B cell (primary cell): ENCODE measurements around the gene BRWD1. TPM values are rescaled to one million over a fixed set of nuclear protein-coding genes. Genes with fewer than 3 reads are reported as not detected.

Source experiments
- ATAC-seq: fragments of 200-7000 bp; cut with Tn5 transposase; one replicate; pipeline ENCODE4 v1.10.0; 2021; ENCODE audit warnings: low read depth, mild to moderate bottlenecking, moderate number of reproducible peaks, moderate library complexity
- CTCF ChIA-PET: fragments of 350-600 bp; sonication (Branson Sonifier 250); formaldehyde crosslinking; loops from one replicate; lab custom pipeline; 2021; ENCODE audit warnings: antibody characterized with exemption, inconsistent platforms; lab: Charles Lee
- POLR2A ChIA-PET: fragments of 350-600 bp; sonication (Branson Sonifier 250); formaldehyde crosslinking; loops from one replicate; lab custom pipeline; 2021; ENCODE audit warnings: antibody characterized with exemption; lab: Charles Lee
- DNase-seq: peaks from one replicate; pipeline ENCODE4 v3.0.0; 2013
- H2AFZ ChIP-seq: 2 replicates; pipeline ENCODE4 v1.6.1; 2012; ENCODE audit warnings: mild to moderate bottlenecking, low read depth, low read length; ENCODE audit not compliant: insufficient read depth, poor library complexity, severe bottlenecking
- H3K27ac ChIP-seq, 2 donors: 1 replicate in 1 of 2; 2 replicates in 1 of 2; pipeline ENCODE4 v1.5.1; 2012 to 2013; ENCODE audit warnings: low read length in 2 of 2, mild to moderate bottlenecking in 2 of 2, moderate library complexity in 1 of 2
- H3K27me3 ChIP-seq, 4 experiments: fragments of 200-600 bp in 1 of 4; sonication (generic) in 1 of 4; replicated peaks in 1 of 4; 1 replicate in 2 of 4; 2 replicates in 2 of 4; pipeline versions ENCODE4 v1.6.1 to v1.7.0; 2013 to 2016; ENCODE audit warnings: low read length in 3 of 4, mild to moderate bottlenecking in 2 of 4, mixed read lengths in 1 of 4, moderate library complexity in 1 of 4; ENCODE audit not compliant: insufficient read depth in 4 of 4, control insufficient read depth in 3 of 4; ENCODE audit errors: control extremely low read depth in 1 of 4
- H3K36me3 ChIP-seq, 2 experiments: replicated peaks in 1 of 2; 1 replicate in 1 of 2; 2 replicates in 1 of 2; pipeline versions ENCODE4 v1.6.1 to v1.7.1; 2013; ENCODE audit warnings: low read length in 1 of 2; ENCODE audit not compliant: insufficient read depth in 2 of 2, control insufficient read depth in 1 of 2; ENCODE audit errors: control extremely low read depth in 1 of 2, extremely low read depth in 1 of 2
- H3K4me1 ChIP-seq, 2 donors: fragments of 200-600 bp in 1 of 2; sonication (generic) in 1 of 2; 1 replicate in 1 of 2; 2 replicates in 1 of 2; pipeline versions ENCODE4 v1.5.1 to v1.6.1; 2013 to 2017; ENCODE audit warnings: low read length in 2 of 2; ENCODE audit not compliant: control insufficient read depth in 2 of 2, insufficient read depth in 2 of 2
- H3K4me2 ChIP-seq: replicated peaks from 2 replicates; pipeline ENCODE3; 2012; ENCODE audit warnings: mild to moderate bottlenecking, low read depth, low read length; ENCODE audit not compliant: poor library complexity, severe bottlenecking
- H3K4me3 ChIP-seq, 5 experiments: fragments of 200-600 bp in 1 of 5; sonication (generic) in 1 of 5; 1 replicate in 3 of 5; 2 replicates in 2 of 5; pipeline versions ENCODE4 v1.5.1 to v1.7.0; 2011 to 2016; ENCODE audit warnings: low read length in 4 of 5, mild to moderate bottlenecking in 4 of 5, low read depth in 2 of 5, control low read depth in 1 of 5, moderate library complexity in 1 of 5; ENCODE audit not compliant: insufficient read depth in 1 of 5; ENCODE audit errors: control extremely low read depth in 1 of 5, extremely low read depth in 1 of 5
- H3K79me2 ChIP-seq: fragments of 200-600 bp; sonication (generic); one replicate; pipeline ENCODE4 v1.6.0; 2016; ENCODE audit warnings: low read length; ENCODE audit not compliant: control insufficient read depth, insufficient read depth
- H3K9ac ChIP-seq: fragments of 200-600 bp; sonication (generic); 2 replicates; pipeline ENCODE4 v1.6.1; 2017; ENCODE audit warnings: mild to moderate bottlenecking, low read length, moderate library complexity
- H3K9me3 ChIP-seq, 3 donors: one replicate each; pipeline versions ENCODE4 v1.6.1 to v1.7.1; 2013; ENCODE audit warnings: low read length in 2 of 3; ENCODE audit not compliant: control insufficient read depth in 2 of 3, insufficient read depth in 1 of 3; ENCODE audit errors: control extremely low read depth in 1 of 3
- H4K20me1 ChIP-seq: 2 replicates; pipeline ENCODE4 v1.6.0; 2012; ENCODE audit warnings: mild to moderate bottlenecking, low read length; ENCODE audit not compliant: insufficient read depth, control insufficient read depth, poor library complexity, severe bottlenecking
- H3K27ac Mint-ChIP-seq: one replicate; pipeline ENCODE4 v1.8.0; 2021; ENCODE audit warnings: mixed read lengths
- H3K27me3 Mint-ChIP-seq: one replicate; pipeline ENCODE4 v1.8.0; 2021; ENCODE audit warnings: mixed read lengths
- H3K4me1 Mint-ChIP-seq: one replicate; pipeline ENCODE4 v1.8.0; 2021; ENCODE audit warnings: mixed read lengths
- H3K4me3 Mint-ChIP-seq: one replicate; pipeline ENCODE4 v1.8.0; 2021; ENCODE audit warnings: mixed read lengths
- H3K9me3 Mint-ChIP-seq: one replicate; pipeline ENCODE4 v1.8.0; 2022; ENCODE audit warnings: mixed read lengths; ENCODE audit not compliant: insufficient read depth
- CTCF ChIP-seq: fragments of 200-600 bp; IDR thresholded peaks from one replicate; pipeline ENCODE4 v1.8.0; 2022; ENCODE audit warnings: antibody characterized with exemption, mild to moderate bottlenecking
- EZH2 ChIP-seq: IDR thresholded peaks from 2 replicates; pipeline ENCODE4 v1.6.1; 2012; ENCODE audit warnings: borderline replicate concordance, low read depth, mild to moderate bottlenecking, moderate library complexity, low read length; ENCODE audit not compliant: insufficient read depth, poor library complexity, severe bottlenecking
- WGBS: methylation state at CpG from one replicate; pipeline ENCODE4 v1.1.5; 2013; ENCODE audit warnings: missing lambda C conversion rate; ENCODE audit not compliant: insufficient coverage; 5-methylcytosine and 5-hydroxymethylcytosine counted together
- intact Hi-C: fragments of 100-400 bp; cut with micrococcal nuclease; formaldehyde crosslinking; loops from one replicate; pipeline ENCODE4 v1.10.0; 2022
- polyA plus RNA-seq: library from polyadenylated mRNA; depleted of rRNA; stranded (reverse); fragments of >200 nt; gene quantifications from 2 replicates; pipeline ENCODE4 v1.2.3, GENCODE V29; 2012
- total RNA-seq, 2 donors: library from RNA; stranded (reverse); fragments of 120-200 nt in 1 of 2; gene quantifications; 1 replicate in 1 of 2; 2 replicates in 1 of 2; pipeline versions ENCODE4 v1.2.3 to v1.2.4, GENCODE V29; 2013 to 2022

BRWD1 gene
- total and polyA plus RNA-seq, 2 donors (not counting 1 experiment from before 2014, with no cell fraction given) = 9.4 to 93.9 TPM

GRCh38 chr21:39215078-39215477, 98.4 kb downstream of the BRWD1 start:
- DNase-seq (no peak), ATAC-seq (no peak)
- intact Hi-C loops = no loop called here
- Mint-ChIP-seq H3K4me1 (no peaks in the 10 kb centered on the region), H3K27me3 (no peaks in the 10 kb centered on the region), H3K27ac (no peak overlapping the region), H3K4me3 (no peak overlapping the region), H3K9me3 (no peaks in the 10 kb centered on the region)
- no peak overlapping the region for H2AFZ ChIP-seq
- H3K9ac ChIP-seq = no peak overlapping the region
- CTCF ChIA-PET = no interaction called here
- H4K20me1 ChIP-seq = no peaks in the 10 kb centered on the region
- H3K4me2 ChIP-seq = no peak overlapping the region
- H3K79me2 ChIP-seq = no peaks in the 10 kb centered on the region
- no peak overlapping the region for H3K27ac ChIP-seq
- TF ChIP-seq CTCF = no peak
- TF ChIP-seq EZH2 = no peak
- no peaks in the 10 kb centered on the region for H3K27me3 ChIP-seq
- H3K4me1 ChIP-seq = no peaks in the 10 kb centered on the region
- peaks cover 5 to 51% of the 10 kb centered on the region in 2 experiments for H3K36me3 ChIP-seq
- no peak overlapping the region for H3K4me3 ChIP-seq
- 100% methylated on average over 3 of the region's 7 CpGs for WGBS
- POLR2A ChIA-PET = no interaction called here
- no peaks in the 10 kb centered on the region for H3K9me3 ChIP-seq

GRCh38 chr21:39209334-39209688, 104.1 kb downstream of the BRWD1 start:
- H4K20me1 ChIP-seq = no peaks in the 10 kb centered on the region
- H2AFZ ChIP-seq = no peak overlapping the region
- ChIA-PET CTCF (interaction anchor here (0.6 kb wide), 1 partner anchor 11 kb away, joined by 3 read pairs; no protein-coding TSS in a partner anchor), POLR2A (no interaction called here)
- H3K9me3 ChIP-seq = no peaks in the 10 kb centered on the region
- intact Hi-C loops = no loop called here
- H3K4me1 ChIP-seq = no peaks in the 10 kb centered on the region
- TF ChIP-seq EZH2 (no peak), CTCF (no peak)
- no peak overlapping the region for H3K27ac ChIP-seq
- DNase-seq (no peak), ATAC-seq (no peak)
- WGBS = no CpG with 5 or more reads among the region's 2 CpGs
- no peak overlapping the region for H3K4me2 ChIP-seq
- Mint-ChIP-seq H3K27ac (no peak overlapping the region), H3K9me3 (no peaks in the 10 kb centered on the region), H3K4me3 (no peak overlapping the region), H3K27me3 (no peaks in the 10 kb centered on the region), H3K4me1 (no peaks in the 10 kb centered on the region)
- H3K4me3 ChIP-seq = no peak overlapping the region
- peaks cover 19 to 78% of the 10 kb centered on the region in 2 experiments for H3K36me3 ChIP-seq
- no peaks in the 10 kb centered on the region for H3K27me3 ChIP-seq
- no peak overlapping the region for H3K9ac ChIP-seq
- H3K79me2 ChIP-seq = no peaks in the 10 kb centered on the region
